ENCODE measurements around the gene ITPK1.

- TF ChIP-seq CTCF (conservative IDR thresholded peaks at IDR 0.05; ENCODE audit: low read length) (no peak), EZH2phosphoT487 (IDR thresholded peaks at IDR 0.05; ENCODE audit: borderline replicate concordance, low read depth, low read length) (no peak)
These were observed 145.9 kb downstream of the ITPK1 start for GRCh38 chr14:92969871-92970270.

Measured in OCI-LY7 (cell line).